B cell (primary cell): ENCODE data around the gene HENMT1. TPM values are rescaled to one million over a fixed set of nuclear protein-coding genes. Genes with fewer than 3 reads are reported as not detected.
A peak's percentile ranks its signal among the peaks of the same experiment; 100 is the strongest.

Experiments
- ATAC-seq: fragments of 200-7000 bp; cut with Tn5 transposase; one replicate; pipeline ENCODE4 v1.10.0; 2021; ENCODE audit warnings: low read depth, mild to moderate bottlenecking, moderate number of reproducible peaks, moderate library complexity
- CTCF ChIA-PET: fragments of 350-600 bp; sonication (Branson Sonifier 250); formaldehyde crosslinking; loops from one replicate; lab custom pipeline; 2021; ENCODE audit warnings: antibody characterized with exemption, inconsistent platforms; lab: Charles Lee
- POLR2A ChIA-PET: fragments of 350-600 bp; sonication (Branson Sonifier 250); formaldehyde crosslinking; loops from one replicate; lab custom pipeline; 2021; ENCODE audit warnings: antibody characterized with exemption; lab: Charles Lee
- DNase-seq: peaks from one replicate; pipeline ENCODE4 v3.0.0; 2013
- H2AFZ ChIP-seq: 2 replicates; pipeline ENCODE4 v1.6.1; 2012; ENCODE audit warnings: mild to moderate bottlenecking, low read depth, low read length; ENCODE audit not compliant: insufficient read depth, poor library complexity, severe bottlenecking
- H3K27ac ChIP-seq, 2 donors: 1 replicate in 1 of 2; 2 replicates in 1 of 2; pipeline ENCODE4 v1.5.1; 2012 to 2013; ENCODE audit warnings: low read length in 2 of 2, mild to moderate bottlenecking in 2 of 2, moderate library complexity in 1 of 2
- H3K27me3 ChIP-seq, 4 experiments: fragments of 200-600 bp in 1 of 4; sonication (generic) in 1 of 4; replicated peaks in 1 of 4; 1 replicate in 2 of 4; 2 replicates in 2 of 4; pipeline versions ENCODE4 v1.6.1 to v1.7.0; 2013 to 2016; ENCODE audit warnings: low read length in 3 of 4, mild to moderate bottlenecking in 2 of 4, mixed read lengths in 1 of 4, moderate library complexity in 1 of 4; ENCODE audit not compliant: insufficient read depth in 4 of 4, control insufficient read depth in 3 of 4; ENCODE audit errors: control extremely low read depth in 1 of 4
- H3K36me3 ChIP-seq, 2 experiments: replicated peaks in 1 of 2; 1 replicate in 1 of 2; 2 replicates in 1 of 2; pipeline versions ENCODE4 v1.6.1 to v1.7.1; 2013; ENCODE audit warnings: low read length in 1 of 2; ENCODE audit not compliant: insufficient read depth in 2 of 2, control insufficient read depth in 1 of 2; ENCODE audit errors: control extremely low read depth in 1 of 2, extremely low read depth in 1 of 2
- H3K4me1 ChIP-seq, 2 donors: fragments of 200-600 bp in 1 of 2; sonication (generic) in 1 of 2; 1 replicate in 1 of 2; 2 replicates in 1 of 2; pipeline versions ENCODE4 v1.5.1 to v1.6.1; 2013 to 2017; ENCODE audit warnings: low read length in 2 of 2; ENCODE audit not compliant: control insufficient read depth in 2 of 2, insufficient read depth in 2 of 2
- H3K4me2 ChIP-seq: replicated peaks from 2 replicates; pipeline ENCODE3; 2012; ENCODE audit warnings: mild to moderate bottlenecking, low read depth, low read length; ENCODE audit not compliant: poor library complexity, severe bottlenecking
- H3K4me3 ChIP-seq, 5 experiments: fragments of 200-600 bp in 1 of 5; sonication (generic) in 1 of 5; 1 replicate in 3 of 5; 2 replicates in 2 of 5; pipeline versions ENCODE4 v1.5.1 to v1.7.0; 2011 to 2016; ENCODE audit warnings: low read length in 4 of 5, mild to moderate bottlenecking in 4 of 5, low read depth in 2 of 5, control low read depth in 1 of 5, moderate library complexity in 1 of 5; ENCODE audit not compliant: insufficient read depth in 1 of 5; ENCODE audit errors: control extremely low read depth in 1 of 5, extremely low read depth in 1 of 5
- H3K79me2 ChIP-seq: fragments of 200-600 bp; sonication (generic); one replicate; pipeline ENCODE4 v1.6.0; 2016; ENCODE audit warnings: low read length; ENCODE audit not compliant: control insufficient read depth, insufficient read depth
- H3K9ac ChIP-seq: fragments of 200-600 bp; sonication (generic); 2 replicates; pipeline ENCODE4 v1.6.1; 2017; ENCODE audit warnings: mild to moderate bottlenecking, low read length, moderate library complexity
- H3K9me3 ChIP-seq, 3 donors: one replicate each; pipeline versions ENCODE4 v1.6.1 to v1.7.1; 2013; ENCODE audit warnings: low read length in 2 of 3; ENCODE audit not compliant: control insufficient read depth in 2 of 3, insufficient read depth in 1 of 3; ENCODE audit errors: control extremely low read depth in 1 of 3
- H4K20me1 ChIP-seq: 2 replicates; pipeline ENCODE4 v1.6.0; 2012; ENCODE audit warnings: mild to moderate bottlenecking, low read length; ENCODE audit not compliant: insufficient read depth, control insufficient read depth, poor library complexity, severe bottlenecking
- H3K27ac Mint-ChIP-seq: one replicate; pipeline ENCODE4 v1.8.0; 2021; ENCODE audit warnings: mixed read lengths
- H3K27me3 Mint-ChIP-seq: one replicate; pipeline ENCODE4 v1.8.0; 2021; ENCODE audit warnings: mixed read lengths
- H3K4me1 Mint-ChIP-seq: one replicate; pipeline ENCODE4 v1.8.0; 2021; ENCODE audit warnings: mixed read lengths
- H3K4me3 Mint-ChIP-seq: one replicate; pipeline ENCODE4 v1.8.0; 2021; ENCODE audit warnings: mixed read lengths
- H3K9me3 Mint-ChIP-seq: one replicate; pipeline ENCODE4 v1.8.0; 2022; ENCODE audit warnings: mixed read lengths; ENCODE audit not compliant: insufficient read depth
- CTCF ChIP-seq: fragments of 200-600 bp; IDR thresholded peaks from one replicate; pipeline ENCODE4 v1.8.0; 2022; ENCODE audit warnings: antibody characterized with exemption, mild to moderate bottlenecking
- EZH2 ChIP-seq: IDR thresholded peaks from 2 replicates; pipeline ENCODE4 v1.6.1; 2012; ENCODE audit warnings: borderline replicate concordance, low read depth, mild to moderate bottlenecking, moderate library complexity, low read length; ENCODE audit not compliant: insufficient read depth, poor library complexity, severe bottlenecking
- WGBS: methylation state at CpG from one replicate; pipeline ENCODE4 v1.1.5; 2013; ENCODE audit warnings: missing lambda C conversion rate; ENCODE audit not compliant: insufficient coverage; 5-methylcytosine and 5-hydroxymethylcytosine counted together
- intact Hi-C: fragments of 100-400 bp; cut with micrococcal nuclease; formaldehyde crosslinking; loops from one replicate; pipeline ENCODE4 v1.10.0; 2022
- polyA plus RNA-seq: library from polyadenylated mRNA; depleted of rRNA; stranded (reverse); fragments of >200 nt; gene quantifications from 2 replicates; pipeline ENCODE4 v1.2.3, GENCODE V29; 2012
- total RNA-seq, 2 donors: library from RNA; stranded (reverse); fragments of 120-200 nt in 1 of 2; gene quantifications; 1 replicate in 1 of 2; 2 replicates in 1 of 2; pipeline versions ENCODE4 v1.2.3 to v1.2.4, GENCODE V29; 2013 to 2022

HENMT1 gene
- total and polyA plus RNA-seq, 2 donors (not counting 1 experiment from before 2014, with no cell fraction given) = 4.2 to 6.4 TPM

- Histone ChIP-seq H3K4me3 (no peak overlapping the region), H3K9me3 (peaks cover 0 to 1% (median 0%) of the 10 kb centered on the region in 3 donors), H3K4me2 (no peak overlapping the region), H3K9ac (no peak overlapping the region), H3K27me3 (no peaks in the 10 kb centered on the region), H3K79me2 (no peaks in the 10 kb centered on the region), H4K20me1 (no peaks in the 10 kb centered on the region), H2AFZ (no peak overlapping the region), H3K36me3 (no peaks in the 10 kb centered on the region), H3K4me1 (peaks cover under 1 to 3% of the 10 kb centered on the region in 2 donors), H3K27ac (no peak overlapping the region)
- 72% methylated on average over 6 of the region's 7 CpGs for whole genome bisulfite sequencing
- intact Hi-C loops = no loop called here
- ATAC-seq (no peak), DNase-seq (peak; percentile 27)
- peaks cover 2% of the 10 kb centered on the region for H3K4me1 Mint-ChIP-seq
- no peak for TF ChIP-seq EZH2
- POLR2A ChIA-PET = interaction anchor here (0.6 kb wide), 1 partner anchor 935 kb away, joined by 4 read pairs; no protein-coding TSS in a partner anchor
- H3K4me3 Mint-ChIP-seq = no peak overlapping the region
- H3K27me3 Mint-ChIP-seq = peaks cover 18% of the 10 kb centered on the region
- H3K9me3 Mint-ChIP-seq = no peaks in the 10 kb centered on the region
- H3K27ac Mint-ChIP-seq = no peak overlapping the region
- CTCF ChIA-PET = interaction anchor here (0.5 to 1.0 kb wide), 3 partner anchors 190 to 558 kb away, joined by 3 to 4 read pairs (median 3); no protein-coding TSS in a partner anchor
Measured at GRCh38 chr1:108708691-108709660, 48.1 kb upstream of the HENMT1 start.

DNA sequence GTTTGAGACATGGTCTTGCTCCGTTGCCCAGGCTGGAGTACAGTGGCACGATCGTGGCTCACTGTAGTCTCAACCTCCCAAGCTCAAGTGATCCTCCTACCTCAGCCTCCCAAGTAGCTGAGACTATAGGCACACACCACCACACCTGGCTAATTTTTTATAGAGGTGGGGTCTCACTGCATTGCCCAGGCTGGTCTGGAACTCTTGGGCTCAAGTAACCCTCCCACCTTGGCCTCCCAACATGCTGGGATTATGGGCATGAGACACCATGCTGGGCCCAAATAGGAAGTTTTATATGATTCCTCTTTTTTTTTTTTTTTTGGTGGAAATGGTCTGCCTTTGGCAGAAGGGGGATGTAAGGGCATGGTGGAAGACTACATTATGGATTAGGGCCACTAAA lies 45.8 kb upstream of the HENMT1 start:
- H4K20me1 ChIP-seq = no peaks in the 10 kb centered on the region
- Mint-ChIP-seq H3K4me3 (no peak overlapping the region), H3K27me3 (peaks cover 9% of the 10 kb centered on the region), H3K4me1 (peaks cover 4% of the 10 kb centered on the region), H3K9me3 (no peaks in the 10 kb centered on the region), H3K27ac (no peak overlapping the region)
- no peaks in the 10 kb centered on the region for H3K27me3 ChIP-seq
- TF ChIP-seq EZH2 (no peak), CTCF (no peak)
- H3K9me3 ChIP-seq = peaks cover 0 to 1% (median 0%) of the 10 kb centered on the region in 3 donors
- intact Hi-C loops = no loop called here
- H3K79me2 ChIP-seq = no peaks in the 10 kb centered on the region
- H3K9ac ChIP-seq = no peak overlapping the region
- no CpG with 5 or more reads among the region's 3 CpGs for WGBS
- no peak overlapping the region for H3K4me3 ChIP-seq
- no peak overlapping the region for H3K27ac ChIP-seq
- H2AFZ ChIP-seq = no peak overlapping the region
- H3K4me2 ChIP-seq = no peak overlapping the region
- ATAC-seq = no peak
- peaks cover 3 to 5% of the 10 kb centered on the region in 2 donors for H3K4me1 ChIP-seq
- no peak for DNase-seq
- H3K36me3 ChIP-seq = no peaks in the 10 kb centered on the region
- POLR2A ChIA-PET = no interaction called here
- CTCF ChIA-PET = no interaction called here
